ENCODE data around the gene ZNF440.
"Not testable (repeated sequence)": the region's sequence is repeated elsewhere in the genome, so short reads cannot be mapped to it uniquely, and the experiment has no call there.

Gene ZNF440

GRCh38 chr19:11814029-11814699 lies at the start of gene ZNF440:
Gene ZNF440, plus strand, starts transcription at chr19:11814273. Its CDS starts 175 bp downstream, at chr19:11814448.
- in situ Hi-C loops (cut with MboI; ENCODE audit: low sequenced_read_pairs): no loop called here

DNA sequence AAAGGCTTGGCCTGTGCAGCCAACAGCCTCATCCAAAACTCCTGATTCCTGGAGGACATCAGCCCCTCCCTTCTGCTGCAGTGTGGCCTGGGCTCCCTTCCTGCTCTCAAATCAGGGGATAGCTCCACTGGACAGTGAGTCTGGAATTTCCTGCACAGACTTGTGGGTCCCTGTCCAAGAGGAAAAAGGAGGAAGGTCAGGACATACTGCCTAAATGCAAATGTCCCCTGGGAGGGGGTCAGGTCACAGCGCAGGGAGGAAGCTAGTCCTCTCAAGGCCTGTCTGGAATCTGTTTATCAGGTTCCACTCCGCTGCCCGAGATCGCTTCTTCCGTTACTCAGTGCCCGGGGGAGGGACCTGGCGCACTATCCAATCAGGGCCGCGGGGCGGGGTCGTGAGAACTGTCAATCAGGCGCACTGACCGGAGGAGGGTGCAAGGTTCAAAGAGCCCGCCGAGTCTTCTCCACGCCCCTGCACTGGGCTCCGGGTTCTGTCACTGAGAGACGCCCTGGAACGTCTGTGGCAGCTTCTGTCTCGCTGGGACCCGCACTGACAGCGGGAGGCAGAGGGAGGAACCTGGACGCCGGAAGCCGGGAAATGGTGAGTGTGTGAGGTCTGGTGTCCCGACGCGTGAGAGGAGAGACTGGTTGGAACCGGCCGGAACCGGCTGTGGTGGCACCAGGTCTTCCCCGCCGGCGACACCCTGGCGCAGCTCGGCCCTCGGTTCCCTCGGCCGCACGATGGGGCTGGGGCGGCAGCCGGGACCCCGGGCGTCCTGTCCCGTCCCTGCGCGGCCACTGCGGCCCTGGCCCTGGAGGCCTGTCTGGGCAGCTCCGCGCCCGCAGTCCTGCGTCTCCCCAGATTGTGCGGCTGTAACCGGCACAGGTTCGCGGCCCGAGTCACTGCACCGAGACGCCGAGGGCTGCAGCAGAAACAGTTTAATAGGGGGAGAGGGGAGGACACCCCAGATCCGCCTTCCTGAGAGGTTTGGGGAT lies 47.2 kb upstream of the ZNF440 start, which contains the start of gene ZNF441:
ZNF441 (plus strand) TSS at position 404 of the 995 bp plus-strand sequence; CDS start at position 598, 194 bp downstream.
- in situ Hi-C loops (cut with MboI; ENCODE audit: low sequenced_read_pairs): no loop called here

DNA sequence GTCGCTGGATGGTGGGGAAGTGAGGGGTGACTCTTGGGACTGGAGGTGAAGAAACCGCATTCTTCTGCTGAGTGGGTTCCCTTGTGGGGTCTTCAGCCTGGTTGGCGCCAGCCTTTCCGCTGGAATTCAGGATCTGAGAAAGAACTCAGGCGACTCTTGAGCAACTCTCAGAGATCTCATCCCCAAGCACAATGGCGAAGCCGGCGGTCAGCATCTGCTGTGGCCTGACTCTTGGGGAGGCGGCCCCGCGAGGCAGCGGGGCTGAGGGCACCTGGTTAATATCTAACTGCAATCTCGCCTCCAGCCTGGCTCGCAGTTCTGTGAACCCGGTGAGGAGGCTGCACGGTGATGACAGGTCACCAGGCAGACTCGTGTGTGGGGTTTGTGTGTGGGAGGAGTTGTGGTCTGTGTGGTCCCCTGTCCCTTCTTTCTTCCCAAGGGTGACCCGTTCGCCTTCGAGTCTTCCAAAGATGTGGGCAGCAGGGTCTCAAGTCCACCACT lies 46.4 kb upstream of the ZNF440 start:
- in situ Hi-C loops (cut with MboI; ENCODE audit: low sequenced_read_pairs): no loop called here

DNA sequence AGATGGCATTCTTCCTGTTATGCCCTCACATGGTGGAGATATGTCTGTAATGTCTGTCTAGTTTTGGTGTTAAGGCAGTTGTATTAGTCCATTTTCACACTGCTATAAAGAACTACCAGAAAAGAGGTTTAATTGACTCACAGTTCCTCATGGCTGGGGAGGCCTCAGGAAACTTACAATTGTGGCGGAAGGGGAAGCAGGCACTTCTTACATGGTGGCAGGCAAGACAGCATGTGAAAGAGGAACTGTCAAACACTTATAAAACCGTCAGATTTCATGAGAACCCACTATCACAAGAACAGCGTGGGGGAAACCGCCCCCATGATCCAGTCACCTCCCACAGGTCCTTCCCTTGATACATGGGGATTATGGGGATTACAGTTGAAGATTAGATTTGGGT lies 44.1 kb upstream of the ZNF440 start:
- in situ Hi-C loops (cut with MboI; ENCODE audit: low sequenced_read_pairs): no loop called here

- in situ Hi-C loops (cut with MboI; ENCODE audit: low sequenced_read_pairs): not testable (repeated sequence)
Measured at GRCh38 chr19:11771520-11771919, 42.6 kb upstream of the ZNF440 start.

GRCh38 chr19:11776669-11777068 lies 37.4 kb upstream of the ZNF440 start:
- in situ Hi-C loops (cut with MboI; ENCODE audit: low sequenced_read_pairs): not testable (repeated sequence)

GRCh38 chr19:11780431-11781020 lies 33.5 kb upstream of the ZNF440 start:
- in situ Hi-C loops (cut with MboI; ENCODE audit: low sequenced_read_pairs): no loop called here

- in situ Hi-C loops (cut with MboI; ENCODE audit: low sequenced_read_pairs): no loop called here
Measured at GRCh38 chr19:11781295-11782057, 32.6 kb upstream of the ZNF440 start.

GRCh38 chr19:11783767-11784166 lies 30.3 kb upstream of the ZNF440 start:
- in situ Hi-C loops (cut with MboI; ENCODE audit: low sequenced_read_pairs): no loop called here

DNA sequence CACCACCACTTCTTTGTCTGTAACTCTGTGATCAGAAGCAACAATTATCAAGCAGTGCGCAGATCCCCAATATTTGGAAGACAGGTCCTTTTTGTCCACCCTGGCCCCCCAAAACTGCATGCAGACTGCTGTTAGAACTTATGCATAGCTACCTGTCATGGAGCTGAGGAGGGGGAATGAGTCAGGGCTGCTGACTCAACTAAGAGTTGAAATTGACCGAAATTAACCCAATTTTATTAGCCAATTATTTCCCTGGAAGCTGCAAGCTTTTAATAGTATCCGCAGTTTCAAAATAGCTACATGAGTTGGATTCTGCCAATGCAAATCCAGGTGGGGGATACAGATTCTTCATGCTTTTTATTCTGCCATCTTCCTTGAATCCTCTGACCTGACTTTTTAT lies 29.7 kb upstream of the ZNF440 start:
- in situ Hi-C loops (cut with MboI; ENCODE audit: low sequenced_read_pairs): no loop called here

DNA sequence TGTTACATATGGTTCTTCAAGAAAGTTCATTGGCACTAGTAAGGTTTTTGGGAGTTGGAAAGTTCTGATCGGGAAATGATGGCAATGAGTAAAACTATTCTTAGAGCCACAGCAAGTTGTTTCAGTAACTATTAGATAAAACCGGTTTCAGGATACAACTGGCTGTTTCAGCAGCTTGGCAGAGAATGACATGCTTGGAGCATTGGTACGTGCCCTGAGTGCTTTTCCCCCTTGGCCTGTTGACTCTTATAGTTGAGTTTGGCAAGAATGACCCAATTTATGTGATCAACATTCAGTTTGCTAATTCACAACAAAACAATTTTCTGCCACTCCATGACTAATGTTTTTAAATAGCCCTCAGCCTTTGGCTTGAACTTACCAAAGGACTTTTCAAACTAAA lies 26.5 kb upstream of the ZNF440 start:
- in situ Hi-C loops (cut with MboI; ENCODE audit: low sequenced_read_pairs): no loop called here

GRCh38 chr19:11792942-11793341 lies 21.1 kb upstream of the ZNF440 start:
- in situ Hi-C loops (cut with MboI; ENCODE audit: low sequenced_read_pairs): no loop called here

DNA sequence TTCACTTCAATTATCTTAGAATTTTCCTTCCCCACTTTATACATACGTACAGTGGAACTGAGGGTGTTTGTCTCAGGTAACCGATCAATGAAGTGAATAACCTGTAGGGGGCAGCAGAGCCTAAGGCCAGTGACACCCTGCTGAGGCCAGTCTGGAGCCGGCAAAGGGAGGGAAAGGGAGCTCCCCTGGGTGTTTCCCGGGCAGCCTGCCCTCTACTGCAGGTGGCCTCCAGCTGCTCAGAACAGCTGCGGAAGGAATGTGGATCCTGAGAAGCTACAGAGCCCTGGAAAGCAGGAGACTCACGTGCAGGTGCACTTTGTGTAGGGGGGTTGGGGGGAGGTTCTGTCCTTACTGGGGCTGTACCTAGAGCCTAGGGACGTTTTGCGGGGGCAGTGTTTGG lies 16.6 kb upstream of the ZNF440 start:
- in situ Hi-C loops (cut with MboI; ENCODE audit: low sequenced_read_pairs): no loop called here

GRCh38 chr19:11798391-11799330 lies 15.4 kb upstream of the ZNF440 start, which contains the start of gene ZNF491:
Gene ZNF491, plus strand, starts transcription at chr19:11798523. Its CDS starts 7,431 bp downstream, at chr19:11805954.
- in situ Hi-C loops (cut with MboI; ENCODE audit: low sequenced_read_pairs): no loop called here

DNA sequence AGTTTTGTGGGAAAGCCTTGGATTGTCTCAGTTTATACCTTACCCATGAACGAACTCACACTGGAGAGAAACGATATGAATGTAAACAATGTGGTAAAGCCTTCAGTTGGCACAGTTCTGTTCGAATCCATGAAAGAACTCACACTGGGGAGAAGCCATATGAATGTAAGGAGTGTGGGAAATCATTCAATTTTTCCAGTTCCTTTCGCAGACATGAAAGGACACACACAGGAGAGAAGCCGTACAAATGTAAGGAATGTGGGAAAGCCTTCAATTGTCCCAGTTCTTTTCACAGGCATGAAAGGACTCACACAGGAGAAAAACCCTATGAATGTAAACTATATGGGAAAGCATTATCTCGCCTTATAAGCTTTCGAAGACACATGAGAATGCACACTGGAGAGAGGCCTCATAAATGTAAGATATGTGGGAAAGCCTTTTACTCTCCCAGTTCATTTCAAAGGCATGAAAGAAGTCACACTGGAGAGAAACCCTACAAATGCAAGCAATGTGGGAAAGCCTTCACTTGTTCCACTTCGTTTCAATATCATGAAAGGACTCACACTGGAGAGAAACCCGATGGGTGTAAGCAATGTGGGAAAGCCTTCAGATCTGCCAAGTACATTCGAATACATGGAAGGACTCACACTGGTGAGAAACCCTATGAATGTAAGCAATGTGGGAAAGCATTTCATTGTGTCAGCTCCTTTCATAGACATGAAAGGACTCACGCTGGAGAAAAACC lies 7.5 kb upstream of the ZNF440 start:
- in situ Hi-C loops (cut with MboI; ENCODE audit: low sequenced_read_pairs): no loop called here

- in situ Hi-C loops (cut with MboI; ENCODE audit: low sequenced_read_pairs): no loop called here
Measured at GRCh38 chr19:11807099-11807380, 7.0 kb upstream of the ZNF440 start.

- in situ Hi-C loops (cut with MboI; ENCODE audit: low sequenced_read_pairs): no loop called here
Measured at GRCh38 chr19:11813703-11814028, 407 bp upstream of the ZNF440 start.

DNA sequence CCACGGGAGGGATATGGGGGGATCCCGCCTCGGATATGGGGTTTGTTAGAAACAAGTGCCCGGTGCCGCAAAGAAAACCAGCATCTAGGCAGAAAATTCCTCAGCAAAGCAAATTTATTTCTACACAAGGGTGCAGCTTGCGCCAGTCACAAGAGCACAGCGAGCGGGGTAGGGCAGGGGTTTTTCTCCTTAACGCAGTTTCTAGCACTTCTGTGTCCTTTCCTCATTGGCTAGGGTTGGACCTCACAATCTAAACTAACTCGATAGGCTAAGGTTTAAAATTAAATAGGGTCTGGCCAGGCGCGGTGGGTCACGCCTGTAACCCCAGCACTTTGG lies 595 bp downstream of the ZNF440 start:
- in situ Hi-C loops (cut with MboI; ENCODE audit: low sequenced_read_pairs): no loop called here

- in situ Hi-C loops (cut with MboI; ENCODE audit: low sequenced_read_pairs): no loop called here
Measured at GRCh38 chr19:11821474-11822109, 7.5 kb downstream of the ZNF440 start.

All from HL-60/S4 (cell line).